HG03095 (cell line): ENCODE results near the gene AQP6.
"Not testable (repeated sequence)": the region's sequence is repeated elsewhere in the genome, so short reads cannot be mapped to it uniquely, and the experiment has no call there.

Experiments
- ATAC-seq: cut with Tn5 transposase; IDR thresholded peaks from one replicate; pipeline ENCODE4 v1.9.1; 2021; ENCODE audit warnings: moderate library complexity; ENCODE audit not compliant: unreplicated experiment

The AQP6 gene

GRCh38 chr12:49987625-49988303 lies 15.0 kb downstream of the AQP6 start:
- no peak for ATAC-seq

GRCh38 chr12:49989400-49989799 lies 16.7 kb downstream of the AQP6 start:
- not testable (repeated sequence) for ATAC-seq

- no peak for ATAC-seq
Observed at GRCh38 chr12:49990273-49990672, 17.5 kb downstream of the AQP6 start.

GRCh38 chr12:49998453-49998852 lies 25.7 kb downstream of the AQP6 start:
- no peak for ATAC-seq

- no peak for ATAC-seq
Observed at GRCh38 chr12:50003595-50003994, 30.8 kb downstream of the AQP6 start.

- ATAC-seq, result no peak
Observed at GRCh38 chr12:50004696-50005095, 31.9 kb downstream of the AQP6 start.

DNA sequence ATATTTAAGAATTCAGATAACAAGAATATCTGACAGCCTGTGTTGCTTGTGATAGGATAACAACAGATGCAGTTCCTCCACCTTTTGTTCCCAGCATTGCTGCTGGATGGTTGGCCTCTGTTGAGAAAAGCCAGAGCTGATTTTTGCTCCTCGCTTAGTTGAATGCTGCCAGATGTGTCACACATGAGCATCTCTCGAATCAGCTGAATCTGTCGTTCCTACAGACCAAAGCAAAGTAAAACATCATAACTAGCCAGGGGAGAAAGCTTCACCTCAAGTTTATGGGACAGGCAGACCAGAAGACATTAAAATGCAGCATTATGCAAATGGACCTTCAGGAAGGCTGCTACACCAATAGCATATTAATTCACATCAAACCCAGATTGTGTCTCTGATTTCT lies 32.4 kb downstream of the AQP6 start:
- ATAC-seq, result no peak

- no peak for ATAC-seq
Observed at GRCh38 chr12:50006280-50006679, 33.5 kb downstream of the AQP6 start.

DNA sequence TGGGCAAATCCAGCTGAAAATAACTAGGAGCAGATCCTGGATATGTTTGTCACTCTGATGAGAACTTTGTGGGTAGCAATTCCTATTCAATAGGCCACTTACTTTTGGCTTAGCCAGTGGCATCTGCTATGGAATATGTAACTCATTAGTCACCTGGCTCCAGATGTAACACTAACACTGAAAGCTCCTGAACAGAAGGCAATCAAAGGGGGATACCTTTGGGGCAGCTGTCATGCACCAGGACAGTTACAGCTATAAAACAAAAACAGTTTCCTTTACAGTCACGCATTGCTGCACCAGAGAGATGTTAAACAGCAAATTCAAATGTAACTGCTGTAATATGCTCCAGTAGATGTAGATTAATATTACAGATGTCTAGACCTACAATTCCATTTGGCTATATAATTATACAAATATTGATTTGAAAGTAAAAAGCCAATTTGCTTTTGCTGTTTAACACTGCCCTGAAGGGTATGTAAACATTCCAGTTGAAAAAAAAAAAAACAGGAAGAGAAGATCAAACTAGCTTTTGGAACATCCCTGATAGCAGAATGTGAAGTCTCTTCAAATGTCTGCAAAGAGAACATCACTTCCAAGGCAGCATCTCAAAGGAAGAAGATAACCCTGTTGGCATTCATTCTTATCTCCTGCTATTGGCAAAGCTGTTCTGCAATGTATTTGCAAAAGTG lies 34.2 kb downstream of the AQP6 start:
- ATAC-seq, result no peak

DNA sequence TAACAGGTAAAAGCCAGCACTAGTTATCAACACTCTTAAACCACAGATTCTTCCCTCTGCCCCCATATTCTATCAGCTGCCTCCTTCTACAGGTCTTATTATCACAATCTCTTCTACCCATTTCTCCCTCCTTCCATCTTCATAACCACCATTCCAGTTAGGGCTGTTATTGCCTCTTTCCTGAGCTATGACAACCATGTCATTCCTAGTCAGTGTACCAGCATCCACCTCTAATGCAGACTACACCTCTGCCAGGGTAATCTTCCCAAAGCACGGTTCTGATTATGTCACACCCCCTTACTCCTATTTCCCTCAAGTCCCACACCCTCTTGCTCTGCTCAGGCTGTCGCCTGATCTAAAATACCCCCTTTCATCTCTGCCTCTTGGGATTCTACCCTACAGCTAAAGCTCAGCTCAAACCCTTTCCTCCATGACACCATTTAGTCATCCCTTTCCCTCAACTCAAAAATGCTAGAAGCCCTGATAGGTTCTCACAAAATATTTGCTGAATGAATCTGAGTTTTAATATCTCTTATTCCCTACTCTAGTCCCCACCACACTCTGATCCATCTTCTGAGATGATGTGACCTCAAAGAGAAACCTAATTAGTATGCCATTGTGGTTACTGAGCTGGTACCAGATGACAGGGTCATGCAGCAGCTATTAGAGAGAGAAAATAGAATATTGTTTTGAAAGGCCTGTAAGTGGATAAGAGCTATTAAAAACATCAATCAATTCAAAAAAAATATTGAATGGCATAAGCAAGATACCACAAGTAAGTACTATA lies 40.8 kb downstream of the AQP6 start:
- no peak for ATAC-seq

DNA sequence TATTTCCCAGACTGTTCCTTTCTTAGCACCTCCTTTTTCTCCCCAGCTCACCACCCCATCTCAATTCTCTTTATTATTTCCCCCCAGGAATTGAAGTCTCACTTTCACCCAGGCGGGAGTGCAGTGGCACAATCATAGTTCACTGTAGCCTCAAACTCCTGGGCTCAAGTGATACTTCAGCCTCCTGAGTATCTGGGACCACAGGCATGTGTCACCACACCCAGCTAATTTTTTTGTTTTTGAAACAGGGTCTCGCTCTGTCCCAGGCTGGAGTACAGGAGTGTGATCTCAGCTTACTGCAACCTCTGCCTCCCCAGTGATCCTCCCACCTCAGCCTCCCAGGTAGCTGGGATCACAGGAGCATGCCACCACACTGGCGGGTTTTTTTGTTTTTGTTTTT lies 41.6 kb downstream of the AQP6 start:
- ATAC-seq, result no peak

DNA sequence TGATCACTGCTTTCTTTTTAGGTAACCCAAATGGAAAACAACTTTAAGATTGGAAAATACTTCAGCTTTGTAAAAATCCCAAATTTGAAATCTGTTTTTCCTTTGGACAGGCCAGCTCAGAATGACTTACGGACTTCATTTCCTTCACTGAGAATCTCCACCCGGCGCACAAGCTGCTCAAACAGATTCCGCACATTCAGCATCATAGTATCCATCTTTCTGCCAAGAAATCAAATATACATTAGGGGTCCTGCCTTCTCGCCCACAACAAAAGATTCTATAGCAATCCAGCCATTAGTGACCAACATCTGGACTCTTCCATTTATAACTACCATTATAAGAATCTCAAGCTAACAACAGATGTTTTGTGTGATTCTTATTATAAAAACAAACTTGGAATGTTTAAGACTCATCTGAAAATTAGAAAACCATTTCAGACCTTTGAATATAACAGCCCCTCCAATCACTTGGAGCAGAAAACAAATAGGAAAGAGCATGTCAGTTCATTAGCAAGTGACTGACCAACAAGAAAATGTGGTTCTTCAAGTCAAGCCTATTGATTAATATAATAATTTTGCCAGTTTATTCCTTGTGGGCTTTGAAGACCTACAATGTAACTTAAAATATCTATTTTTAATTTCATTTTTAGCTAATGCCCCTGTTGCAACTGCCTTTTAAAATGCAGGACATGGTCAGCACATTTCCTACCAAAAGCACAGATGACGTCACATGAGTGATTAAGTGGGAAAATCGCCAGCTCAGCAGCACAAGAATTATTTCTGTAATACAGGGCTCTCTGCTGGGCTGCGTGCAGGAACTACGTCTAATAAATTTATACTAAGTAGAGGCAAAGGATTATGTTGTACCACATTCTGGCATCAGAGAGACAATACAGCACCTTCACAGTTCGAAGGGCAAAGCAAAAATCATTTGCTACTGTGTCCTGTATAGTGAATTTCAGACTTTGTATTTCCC lies 44.0 kb downstream of the AQP6 start:
- no peak for ATAC-seq

GRCh38 chr12:50017641-50018040 lies 44.9 kb downstream of the AQP6 start:
- no peak for ATAC-seq

- no peak for ATAC-seq
Observed at GRCh38 chr12:50018154-50018553, 45.4 kb downstream of the AQP6 start.

DNA sequence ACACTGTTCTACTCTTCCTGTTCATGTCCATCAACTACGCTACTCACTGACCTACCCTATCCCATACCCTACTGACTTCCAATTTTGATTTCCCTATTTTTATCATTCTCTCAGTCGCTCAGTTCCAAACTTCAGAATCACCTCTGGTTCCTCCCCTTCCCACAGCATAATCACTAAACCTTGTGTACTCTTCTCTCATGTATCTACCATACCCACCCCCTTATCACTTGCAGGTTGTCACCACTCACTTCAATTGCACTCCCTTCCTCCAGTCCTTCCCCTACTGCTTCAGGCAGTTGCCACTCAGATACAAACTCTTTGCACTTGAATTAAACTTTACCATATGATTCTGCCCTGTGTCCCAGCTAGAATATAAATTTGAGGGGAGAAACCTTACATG lies 46.2 kb downstream of the AQP6 start:
- ATAC-seq, result no peak

- no peak for ATAC-seq
Observed at GRCh38 chr12:50019524-50019923, 46.8 kb downstream of the AQP6 start.

- ATAC-seq, result no peak
Observed at GRCh38 chr12:50021031-50021430, 48.3 kb downstream of the AQP6 start.

DNA sequence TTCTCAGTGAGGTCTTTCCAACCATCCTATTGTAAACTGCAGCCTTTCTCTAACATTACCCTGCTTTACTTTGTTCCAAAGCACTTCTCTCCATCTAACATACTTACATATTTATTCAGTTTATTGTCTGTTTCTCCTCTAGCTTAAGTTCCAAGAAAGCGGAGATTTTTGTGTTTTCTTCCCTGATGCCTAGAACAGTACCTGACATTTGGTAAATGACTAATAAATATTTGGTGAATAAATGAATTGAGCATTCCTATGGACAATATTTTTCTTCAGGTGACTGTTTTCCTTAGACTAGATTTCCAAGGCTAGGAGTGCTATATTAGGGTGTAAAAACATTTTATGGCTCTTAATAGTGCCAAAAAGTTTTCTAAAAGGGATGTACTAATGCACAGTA lies 50.2 kb downstream of the AQP6 start:
- ATAC-seq, result no peak

- ATAC-seq, result no peak
Observed at GRCh38 chr12:50024227-50024626, 51.5 kb downstream of the AQP6 start.

GRCh38 chr12:50024805-50025186 lies 52.0 kb downstream of the AQP6 start:
- peak; percentile 14 for ATAC-seq
